Measurements from ENCODE around the gene PLEKHM3.

PLEKHM3 gene

DNA sequence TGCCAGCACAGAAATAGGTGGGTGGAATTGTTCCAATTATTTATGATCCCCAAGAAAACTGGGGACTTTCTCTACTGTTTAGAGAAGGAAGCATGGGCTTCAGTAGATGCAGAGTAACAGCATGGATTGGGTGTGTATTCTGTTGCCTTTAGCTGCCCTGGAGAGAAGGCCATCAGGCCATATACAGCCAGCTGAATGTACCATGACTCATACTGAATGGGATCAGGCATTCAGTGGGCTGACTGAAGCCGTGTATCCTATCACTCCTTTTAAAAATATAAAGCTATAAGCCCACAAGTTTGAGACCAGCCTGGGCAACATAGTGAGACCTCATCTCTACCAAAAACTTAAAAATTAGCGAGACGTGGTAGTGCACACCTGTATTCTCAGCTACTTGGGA is 16.7 kb upstream of the PLEKHM3 start:
- TF ChIP-seq KLF16 (tag by site-specific recombination; IDR thresholded peaks at IDR 0.05) (no peak), ZNF335 (tag by site-specific recombination; conservative IDR thresholded peaks at IDR 0.05) (peak; percentile 30; the same call in 1 of the 2 replicates)
- CTCF ChIA-PET = interaction anchor here (0.8 to 6.5 kb wide), 7 partner anchors 11 to 295 kb away, joined by 4 to 119 read pairs (median 21); no protein-coding TSS in a partner anchor
- Histone ChIP-seq H3K4me3 (ENCODE audit: low read depth, low read length) (no peak overlapping the region), H3K4me1 (ENCODE audit: control insufficient read depth, insufficient read depth, low read length) (no peaks in the 10 kb centered on the region), H3K36me3 (ENCODE audit: control insufficient read depth in 2 of 2, insufficient read depth in 1 of 2, low read length in 2 of 2) (no peaks in the 10 kb centered on the region), H3K27ac (ENCODE audit: extremely low read depth, low read depth, low read length) (no peak overlapping the region), H3K9me3 (ENCODE audit: control insufficient read depth, insufficient read depth, low read depth, low read length) (no peaks in the 10 kb centered on the region)
- POLR2A ChIA-PET = interaction anchor here (0.6 kb wide), 1 partner anchor 288 kb away, joined by 4 read pairs; no protein-coding TSS in a partner anchor

DNA sequence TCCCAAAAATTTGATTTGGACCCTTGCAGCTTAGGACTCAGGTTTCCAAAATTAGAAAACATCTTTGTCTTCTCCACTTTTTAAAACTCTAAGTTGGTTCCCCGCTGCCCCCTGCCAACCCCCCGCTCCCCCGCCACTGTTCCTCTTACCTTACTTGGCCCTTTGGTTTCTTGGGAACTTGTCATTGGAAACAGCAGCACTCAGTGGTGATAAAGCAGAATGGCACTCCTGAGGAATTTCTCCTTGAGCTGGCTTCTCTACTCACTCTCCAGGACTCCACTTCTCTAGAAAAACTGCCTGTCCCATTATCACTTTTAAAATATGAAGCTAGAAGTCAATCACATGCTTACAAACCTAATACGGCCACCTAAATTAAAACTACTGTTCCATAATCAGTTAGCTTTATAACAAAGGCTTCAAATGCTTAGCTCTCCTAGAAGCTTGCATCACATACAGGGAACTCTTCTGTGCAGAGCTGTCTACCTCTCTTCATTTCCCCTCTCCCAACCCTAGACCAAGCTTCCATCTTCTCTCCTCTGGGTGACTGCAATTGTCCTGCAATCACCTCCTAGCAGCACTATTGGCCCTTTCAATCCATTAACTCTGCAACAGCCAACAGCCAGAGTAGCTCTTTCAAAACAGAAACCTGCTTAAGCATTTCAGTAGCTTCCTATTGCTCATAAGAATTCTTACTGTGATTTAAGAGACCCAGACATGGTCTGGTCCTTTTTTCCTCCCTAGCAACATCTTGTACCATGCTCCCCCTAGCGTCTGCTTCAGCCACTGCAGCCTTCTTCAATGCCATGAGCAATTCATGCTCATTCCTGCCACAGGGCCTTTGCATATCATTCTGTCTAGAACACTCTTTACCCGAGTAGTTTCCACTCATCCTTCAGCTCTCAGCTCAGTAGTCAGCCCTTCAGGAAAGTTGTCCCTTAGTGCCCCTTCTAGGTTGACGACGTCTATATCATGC is 15.2 kb upstream of the PLEKHM3 start:
- H3K4me3 ChIP-seq (ENCODE audit: low read depth, low read length) = no peak overlapping the region
- ChIA-PET POLR2A (interaction anchor here (0.8 kb wide), 1 partner anchor 415 kb away, joined by 3 read pairs; the partner anchor contains the start of gene METTL21A), CTCF (interaction anchor here (0.5 to 6.5 kb wide), 57 partner anchors 9 to 899 kb away, joined by 3 to 119 read pairs (median 4); partner anchors contain the start of gene PLEKHM3)
- no peaks in the 10 kb centered on the region for H3K36me3 ChIP-seq (ENCODE audit: control insufficient read depth in 2 of 2, insufficient read depth in 1 of 2, low read length in 2 of 2)
- H3K9me3 ChIP-seq (ENCODE audit: control insufficient read depth, insufficient read depth, low read depth, low read length) = no peaks in the 10 kb centered on the region
- TF ChIP-seq, protein P1, sequence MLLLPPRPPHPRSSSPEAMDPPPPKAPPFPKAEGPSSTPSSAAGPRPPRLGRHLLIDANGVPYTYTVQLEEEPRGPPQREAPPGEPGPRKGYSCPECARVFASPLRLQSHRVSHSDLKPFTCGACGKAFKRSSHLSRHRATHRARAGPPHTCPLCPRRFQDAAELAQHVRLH (tag by site-specific recombination; IDR thresholded peaks at IDR 0.05) = peak; percentile 86
- TF ChIP-seq ZNF140 (tag by site-specific recombination; IDR thresholded peaks at IDR 0.05) = peak; percentile 64
- TF ChIP-seq ZNF623 (tag by site-specific recombination; IDR thresholded peaks at IDR 0.05) = peak; percentile 100
- peak; percentile 78 for TF ChIP-seq ZBTB20 (tag by site-specific recombination; IDR thresholded peaks at IDR 0.05)
- no peak for TF ChIP-seq MZF1 (tag by site-specific recombination; IDR thresholded peaks at IDR 0.05; ENCODE audit: borderline replicate concordance)
- peak; percentile 38 for TF ChIP-seq ZNF654 (tag by site-specific recombination; IDR thresholded peaks at IDR 0.05; ENCODE audit: low read depth)
- no peak for TF ChIP-seq GLI2 (tag by site-specific recombination; IDR thresholded peaks at IDR 0.05; ENCODE audit: borderline replicate concordance, low read depth)
- TF ChIP-seq, protein P2, sequence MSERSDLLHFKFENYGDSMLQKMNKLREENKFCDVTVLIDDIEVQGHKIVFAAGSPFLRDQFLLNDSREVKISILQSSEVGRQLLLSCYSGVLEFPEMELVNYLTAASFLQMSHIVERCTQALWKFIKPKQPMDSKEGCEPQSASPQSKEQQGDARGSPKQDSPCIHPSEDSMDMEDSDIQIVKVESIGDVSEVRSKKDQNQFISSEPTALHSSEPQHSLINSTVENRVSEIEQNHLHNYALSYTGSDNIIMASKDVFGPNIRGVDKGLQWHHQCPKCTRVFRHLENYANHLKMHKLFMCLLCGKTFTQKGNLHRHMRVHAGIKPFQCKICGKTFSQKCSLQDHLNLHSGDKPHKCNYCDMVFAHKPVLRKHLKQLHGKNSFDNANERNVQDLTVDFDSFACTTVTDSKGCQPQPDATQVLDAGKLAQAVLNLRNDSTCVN (tag by site-specific recombination; optimal IDR thresholded peaks at IDR 0.05) = no peak
- TF ChIP-seq, protein P3, sequence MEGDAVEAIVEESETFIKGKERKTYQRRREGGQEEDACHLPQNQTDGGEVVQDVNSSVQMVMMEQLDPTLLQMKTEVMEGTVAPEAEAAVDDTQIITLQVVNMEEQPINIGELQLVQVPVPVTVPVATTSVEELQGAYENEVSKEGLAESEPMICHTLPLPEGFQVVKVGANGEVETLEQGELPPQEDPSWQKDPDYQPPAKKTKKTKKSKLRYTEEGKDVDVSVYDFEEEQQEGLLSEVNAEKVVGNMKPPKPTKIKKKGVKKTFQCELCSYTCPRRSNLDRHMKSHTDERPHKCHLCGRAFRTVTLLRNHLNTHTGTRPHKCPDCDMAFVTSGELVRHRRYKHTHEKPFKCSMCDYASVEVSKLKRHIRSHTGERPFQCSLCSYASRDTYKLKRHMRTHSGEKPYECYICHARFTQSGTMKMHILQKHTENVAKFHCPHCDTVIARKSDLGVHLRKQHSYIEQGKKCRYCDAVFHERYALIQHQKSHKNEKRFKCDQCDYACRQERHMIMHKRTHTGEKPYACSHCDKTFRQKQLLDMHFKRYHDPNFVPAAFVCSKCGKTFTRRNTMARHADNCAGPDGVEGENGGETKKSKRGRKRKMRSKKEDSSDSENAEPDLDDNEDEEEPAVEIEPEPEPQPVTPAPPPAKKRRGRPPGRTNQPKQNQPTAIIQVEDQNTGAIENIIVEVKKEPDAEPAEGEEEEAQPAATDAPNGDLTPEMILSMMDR (tag by site-specific recombination; IDR thresholded peaks at IDR 0.05) = peak; percentile 70
- TF ChIP-seq, protein P4, sequence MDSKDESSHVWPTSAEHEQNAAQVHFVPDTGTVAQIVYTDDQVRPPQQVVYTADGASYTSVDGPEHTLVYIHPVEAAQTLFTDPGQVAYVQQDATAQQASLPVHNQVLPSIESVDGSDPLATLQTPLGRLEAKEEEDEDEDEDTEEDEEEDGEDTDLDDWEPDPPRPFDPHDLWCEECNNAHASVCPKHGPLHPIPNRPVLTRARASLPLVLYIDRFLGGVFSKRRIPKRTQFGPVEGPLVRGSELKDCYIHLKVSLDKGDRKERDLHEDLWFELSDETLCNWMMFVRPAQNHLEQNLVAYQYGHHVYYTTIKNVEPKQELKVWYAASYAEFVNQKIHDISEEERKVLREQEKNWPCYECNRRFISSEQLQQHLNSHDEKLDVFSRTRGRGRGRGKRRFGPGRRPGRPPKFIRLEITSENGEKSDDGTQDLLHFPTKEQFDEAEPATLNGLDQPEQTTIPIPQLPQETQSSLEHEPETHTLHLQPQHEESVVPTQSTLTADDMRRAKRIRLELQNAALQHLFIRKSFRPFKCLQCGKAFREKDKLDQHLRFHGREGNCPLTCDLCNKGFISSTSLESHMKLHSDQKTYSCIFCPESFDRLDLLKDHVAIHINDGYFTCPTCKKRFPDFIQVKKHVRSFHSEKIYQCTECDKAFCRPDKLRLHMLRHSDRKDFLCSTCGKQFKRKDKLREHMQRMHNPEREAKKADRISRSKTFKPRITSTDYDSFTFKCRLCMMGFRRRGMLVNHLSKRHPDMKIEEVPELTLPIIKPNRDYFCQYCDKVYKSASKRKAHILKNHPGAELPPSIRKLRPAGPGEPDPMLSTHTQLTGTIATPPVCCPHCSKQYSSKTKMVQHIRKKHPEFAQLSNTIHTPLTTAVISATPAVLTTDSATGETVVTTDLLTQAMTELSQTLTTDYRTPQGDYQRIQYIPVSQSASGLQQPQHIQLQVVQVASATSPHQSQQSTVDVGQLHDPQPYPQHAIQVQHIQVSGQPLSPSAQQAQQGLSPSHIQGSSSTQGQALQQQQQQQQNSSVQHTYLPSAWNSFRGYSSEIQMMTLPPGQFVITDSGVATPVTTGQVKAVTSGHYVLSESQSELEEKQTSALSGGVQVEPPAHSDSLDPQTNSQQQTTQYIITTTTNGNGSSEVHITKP (tag by site-specific recombination; IDR thresholded peaks at IDR 0.05) = peak; percentile 73
- TF ChIP-seq, protein P5, sequence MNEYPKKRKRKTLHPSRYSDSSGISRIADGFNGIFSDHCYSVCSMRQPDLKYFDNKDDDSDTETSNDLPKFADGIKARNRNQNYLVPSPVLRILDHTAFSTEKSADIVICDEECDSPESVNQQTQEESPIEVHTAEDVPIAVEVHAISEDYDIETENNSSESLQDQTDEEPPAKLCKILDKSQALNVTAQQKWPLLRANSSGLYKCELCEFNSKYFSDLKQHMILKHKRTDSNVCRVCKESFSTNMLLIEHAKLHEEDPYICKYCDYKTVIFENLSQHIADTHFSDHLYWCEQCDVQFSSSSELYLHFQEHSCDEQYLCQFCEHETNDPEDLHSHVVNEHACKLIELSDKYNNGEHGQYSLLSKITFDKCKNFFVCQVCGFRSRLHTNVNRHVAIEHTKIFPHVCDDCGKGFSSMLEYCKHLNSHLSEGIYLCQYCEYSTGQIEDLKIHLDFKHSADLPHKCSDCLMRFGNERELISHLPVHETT (tag by site-specific recombination; IDR thresholded peaks at IDR 0.05) = no peak
- TF ChIP-seq, protein P6, sequence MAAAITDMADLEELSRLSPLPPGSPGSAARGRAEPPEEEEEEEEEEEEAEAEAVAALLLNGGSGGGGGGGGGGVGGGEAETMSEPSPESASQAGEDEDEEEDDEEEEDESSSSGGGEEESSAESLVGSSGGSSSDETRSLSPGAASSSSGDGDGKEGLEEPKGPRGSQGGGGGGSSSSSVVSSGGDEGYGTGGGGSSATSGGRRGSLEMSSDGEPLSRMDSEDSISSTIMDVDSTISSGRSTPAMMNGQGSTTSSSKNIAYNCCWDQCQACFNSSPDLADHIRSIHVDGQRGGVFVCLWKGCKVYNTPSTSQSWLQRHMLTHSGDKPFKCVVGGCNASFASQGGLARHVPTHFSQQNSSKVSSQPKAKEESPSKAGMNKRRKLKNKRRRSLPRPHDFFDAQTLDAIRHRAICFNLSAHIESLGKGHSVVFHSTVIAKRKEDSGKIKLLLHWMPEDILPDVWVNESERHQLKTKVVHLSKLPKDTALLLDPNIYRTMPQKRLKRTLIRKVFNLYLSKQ (tag by site-specific recombination; IDR thresholded peaks at IDR 0.05; ENCODE audit: borderline replicate concordance) = no peak
- TF ChIP-seq, protein P7, sequence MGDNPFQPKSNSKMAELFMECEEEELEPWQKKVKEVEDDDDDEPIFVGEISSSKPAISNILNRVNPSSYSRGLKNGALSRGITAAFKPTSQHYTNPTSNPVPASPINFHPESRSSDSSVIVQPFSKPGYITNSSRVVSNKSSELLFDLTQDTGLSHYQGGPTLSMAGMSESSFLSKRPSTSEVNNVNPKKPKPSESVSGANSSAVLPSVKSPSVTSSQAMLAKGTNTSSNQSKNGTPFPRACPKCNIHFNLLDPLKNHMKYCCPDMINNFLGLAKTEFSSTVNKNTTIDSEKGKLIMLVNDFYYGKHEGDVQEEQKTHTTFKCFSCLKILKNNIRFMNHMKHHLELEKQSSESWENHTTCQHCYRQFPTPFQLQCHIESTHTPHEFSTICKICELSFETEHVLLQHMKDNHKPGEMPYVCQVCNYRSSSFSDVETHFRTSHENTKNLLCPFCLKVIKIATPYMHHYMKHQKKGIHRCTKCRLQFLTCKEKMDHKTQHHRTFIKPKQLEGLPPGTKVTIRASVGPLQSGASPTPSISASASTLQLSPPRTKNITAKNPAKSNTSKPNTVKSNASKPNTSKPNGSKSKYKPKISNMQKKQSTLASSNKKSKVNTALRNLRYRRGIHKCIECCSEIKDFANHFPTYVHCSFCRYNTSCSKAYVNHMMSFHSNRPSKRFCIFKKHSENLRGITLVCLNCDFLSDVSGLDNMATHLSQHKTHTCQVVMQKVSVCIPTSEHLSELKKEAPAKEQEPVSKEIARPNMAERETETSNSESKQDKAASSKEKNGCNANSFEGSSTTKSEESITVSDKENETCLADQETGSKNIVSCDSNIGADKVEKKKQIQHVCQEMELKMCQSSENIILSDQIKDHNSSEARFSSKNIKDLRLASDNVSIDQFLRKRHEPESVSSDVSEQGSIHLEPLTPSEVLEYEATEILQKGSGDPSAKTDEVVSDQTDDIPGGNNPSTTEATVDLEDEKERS (tag by site-specific recombination; IDR thresholded peaks at IDR 0.05) = peak; percentile 85
- 0 out of 2 replicates have a peak, but pooled peaks have one; percentile 35 for TF ChIP-seq ZNF335 (tag by site-specific recombination; conservative IDR thresholded peaks at IDR 0.05)
- TF ChIP-seq ZNF169 (tag by site-specific recombination; IDR thresholded peaks at IDR 0.05) = no peak
- TF ChIP-seq ZNF521 (tag by site-specific recombination; IDR thresholded peaks at IDR 0.05) = no peak
- no peaks in the 10 kb centered on the region for H3K4me1 ChIP-seq (ENCODE audit: control insufficient read depth, insufficient read depth, low read length)
- no peak overlapping the region for H3K27ac ChIP-seq (ENCODE audit: extremely low read depth, low read depth, low read length)
